Measurements from ENCODE around the gene SPNS3.

DNA sequence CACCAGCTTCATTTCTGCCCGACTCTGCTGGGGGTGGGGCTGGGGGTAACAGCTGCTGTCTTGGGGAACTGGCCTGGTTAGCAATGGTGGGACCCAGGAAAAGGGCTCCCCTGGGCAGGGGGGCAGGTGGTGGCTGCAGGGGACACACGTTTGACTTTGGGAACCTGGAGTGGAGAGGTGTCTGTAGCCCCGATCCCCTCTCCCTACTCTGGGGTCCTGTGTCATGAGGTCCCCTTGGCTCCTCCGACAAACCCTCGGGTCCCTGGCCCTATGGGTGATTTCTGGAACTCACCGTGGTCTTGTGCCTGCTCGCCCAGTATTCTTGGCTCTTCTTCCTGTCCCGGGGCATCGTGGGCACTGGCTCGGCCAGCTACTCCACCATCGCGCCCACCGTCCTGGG, 12.0 kb downstream of the SPNS3 start:
- TF ChIP-seq RFX5 (IDR thresholded peaks at IDR 0.05; ENCODE audit: low read depth, low read length), result no peak
- TF ChIP-seq POLR2A (IDR thresholded peaks at IDR 0.05; ENCODE audit: low read depth, low read length), result no peak
- no peak for TF ChIP-seq ESRRA (IDR thresholded peaks at IDR 0.05; ENCODE audit: low read length)
- TF ChIP-seq RAD21 (IDR thresholded peaks at IDR 0.05; ENCODE audit: insufficient read depth, low read depth, low read length), result no peak
- no peak for TF ChIP-seq CHD2 (IDR thresholded peaks at IDR 0.05; ENCODE audit: borderline replicate concordance, low read depth, low read length)
- TF ChIP-seq EGR1 (IDR thresholded peaks at IDR 0.05; ENCODE audit: borderline replicate concordance in 1 of 2, low read depth in 2 of 2, low read length in 2 of 2), result no peak
- no peak for TF ChIP-seq RAD51 (IDR thresholded peaks at IDR 0.05)
